Endodermal cell (in vitro differentiated cells): ENCODE results near the gene PSMA8. TPM values are rescaled to one million over a fixed set of nuclear protein-coding genes. Genes with fewer than 3 reads are reported as not detected.
"Not testable (repeated sequence)": the region's sequence is repeated elsewhere in the genome, so short reads cannot be mapped to it uniquely, and the experiment has no call there.

Experiments
- DNase-seq: peaks from one replicate; pipeline ENCODE4 v3.0.0-alpha.2; 2017
- H3K27ac ChIP-seq: 2 replicates; pipeline ENCODE4 v1.5.1; 2013; ENCODE audit warnings: mild to moderate bottlenecking, low read depth, low read length, moderate library complexity
- H3K27me3 ChIP-seq: 2 replicates; pipeline ENCODE4 v1.6.1; 2013; ENCODE audit warnings: mild to moderate bottlenecking, low read length, moderate library complexity; ENCODE audit not compliant: insufficient read depth, control insufficient read depth, poor library complexity, severe bottlenecking
- H3K36me3 ChIP-seq: 2 replicates; pipeline ENCODE4 v1.7.0; 2013; ENCODE audit warnings: mild to moderate bottlenecking, low read length, moderate library complexity; ENCODE audit not compliant: control insufficient read depth, insufficient read depth
- H3K4me1 ChIP-seq: one replicate; pipeline ENCODE4 v1.7.0; 2013; ENCODE audit warnings: low read length; ENCODE audit not compliant: control insufficient read depth, insufficient read depth
- H3K4me3 ChIP-seq: 2 replicates; pipeline ENCODE4 v1.5.1; 2013; ENCODE audit warnings: mild to moderate bottlenecking, low read length, moderate library complexity
- H3K9ac ChIP-seq: 2 replicates; pipeline ENCODE4 v1.6.1; 2013; ENCODE audit warnings: mild to moderate bottlenecking, low read length, moderate library complexity; ENCODE audit not compliant: poor library complexity, severe bottlenecking; ENCODE audit errors: extremely low read depth
- H3K9me3 ChIP-seq: 2 replicates; pipeline ENCODE4 v1.6.1; 2013; ENCODE audit warnings: mild to moderate bottlenecking, low read length, moderate library complexity; ENCODE audit not compliant: control insufficient read depth
- H3K27ac Mint-ChIP-seq: 2 replicates; pipeline ENCODE4 v1.8.0; 2020; ENCODE audit warnings: mixed read lengths
- H3K27me3 Mint-ChIP-seq: 2 replicates; pipeline ENCODE4 v1.8.0; 2021; ENCODE audit warnings: mild to moderate bottlenecking, mixed read lengths; ENCODE audit not compliant: insufficient read depth
- H3K36me3 Mint-ChIP-seq: 2 replicates; pipeline ENCODE4 v1.8.0; 2020; ENCODE audit warnings: low read depth, mixed read lengths
- H3K4me1 Mint-ChIP-seq: 2 replicates; pipeline ENCODE4 v1.8.0; 2020; ENCODE audit warnings: mixed read lengths
- H3K4me3 Mint-ChIP-seq: 2 replicates; pipeline ENCODE4 v1.8.0; 2020; ENCODE audit warnings: mild to moderate bottlenecking, moderate library complexity, mixed read lengths
- H3K9me3 Mint-ChIP-seq: 2 replicates; pipeline ENCODE4 v1.8.0; 2020; ENCODE audit warnings: mild to moderate bottlenecking, mixed read lengths
- WGBS, 2 experiments: methylation state at CpG; one replicate each; pipeline versions ENCODE4 v1.1.5 to v1.1.7; 2013; ENCODE audit warnings: missing lambda C conversion rate in 2 of 2, mixed read lengths in 1 of 2; ENCODE audit not compliant: insufficient coverage in 1 of 2, insufficient read length in 1 of 2; 5-methylcytosine and 5-hydroxymethylcytosine counted together
- total RNA-seq, 2 donors: library from RNA; stranded (reverse); fragmentation: NEBNext Ultra II Directional in 1 of 2; extraction: Animal tissue kit (Norgen Biotek cat#: 25700) in 1 of 2; gene quantifications; 2 replicates in 1 of 2; 3 replicates in 1 of 2; pipeline ENCODE4 v1.2.1, GENCODE V29; 2021
- TF ChIP-seq, protein P1 (sequence below): fragments of 200-600 bp; sonication (generic); conservative IDR thresholded peaks from 2 replicates; pipeline ENCODE4 v1.5.0; 2021; ENCODE audit warnings: antibody characterized with exemption, mild to moderate bottlenecking

PSMA8 gene
- total RNA-seq, 2 donors from 2014 or later: not detected

GRCh38 chr18:26159353-26159752 lies 25.7 kb downstream of the PSMA8 start:
- H3K27ac Mint-ChIP-seq: no peak overlapping the region
- H3K4me1 Mint-ChIP-seq: peaks cover 1% of the 10 kb centered on the region
- no peaks in the 10 kb centered on the region for H3K36me3 Mint-ChIP-seq
- no peaks in the 10 kb centered on the region for H3K27me3 ChIP-seq
- H3K4me3 ChIP-seq: no peak overlapping the region
- H3K9me3 ChIP-seq: no peaks in the 10 kb centered on the region
- H3K36me3 ChIP-seq: no peaks in the 10 kb centered on the region
- H3K9me3 Mint-ChIP-seq: no peaks in the 10 kb centered on the region
- H3K9ac ChIP-seq: no peak overlapping the region
- no peaks in the 10 kb centered on the region for H3K4me1 ChIP-seq
- no peaks in the 10 kb centered on the region for H3K27me3 Mint-ChIP-seq
- no peak for DNase-seq
- H3K4me3 Mint-ChIP-seq: no peak overlapping the region
- 88 to 100% methylated on average over 2 to 3 of the region's 3 CpGs for WGBS, 2 experiments
- TF ChIP-seq, protein P1, sequence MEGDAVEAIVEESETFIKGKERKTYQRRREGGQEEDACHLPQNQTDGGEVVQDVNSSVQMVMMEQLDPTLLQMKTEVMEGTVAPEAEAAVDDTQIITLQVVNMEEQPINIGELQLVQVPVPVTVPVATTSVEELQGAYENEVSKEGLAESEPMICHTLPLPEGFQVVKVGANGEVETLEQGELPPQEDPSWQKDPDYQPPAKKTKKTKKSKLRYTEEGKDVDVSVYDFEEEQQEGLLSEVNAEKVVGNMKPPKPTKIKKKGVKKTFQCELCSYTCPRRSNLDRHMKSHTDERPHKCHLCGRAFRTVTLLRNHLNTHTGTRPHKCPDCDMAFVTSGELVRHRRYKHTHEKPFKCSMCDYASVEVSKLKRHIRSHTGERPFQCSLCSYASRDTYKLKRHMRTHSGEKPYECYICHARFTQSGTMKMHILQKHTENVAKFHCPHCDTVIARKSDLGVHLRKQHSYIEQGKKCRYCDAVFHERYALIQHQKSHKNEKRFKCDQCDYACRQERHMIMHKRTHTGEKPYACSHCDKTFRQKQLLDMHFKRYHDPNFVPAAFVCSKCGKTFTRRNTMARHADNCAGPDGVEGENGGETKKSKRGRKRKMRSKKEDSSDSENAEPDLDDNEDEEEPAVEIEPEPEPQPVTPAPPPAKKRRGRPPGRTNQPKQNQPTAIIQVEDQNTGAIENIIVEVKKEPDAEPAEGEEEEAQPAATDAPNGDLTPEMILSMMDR: peak; percentile 48
- H3K27ac ChIP-seq: no peak overlapping the region

DNA sequence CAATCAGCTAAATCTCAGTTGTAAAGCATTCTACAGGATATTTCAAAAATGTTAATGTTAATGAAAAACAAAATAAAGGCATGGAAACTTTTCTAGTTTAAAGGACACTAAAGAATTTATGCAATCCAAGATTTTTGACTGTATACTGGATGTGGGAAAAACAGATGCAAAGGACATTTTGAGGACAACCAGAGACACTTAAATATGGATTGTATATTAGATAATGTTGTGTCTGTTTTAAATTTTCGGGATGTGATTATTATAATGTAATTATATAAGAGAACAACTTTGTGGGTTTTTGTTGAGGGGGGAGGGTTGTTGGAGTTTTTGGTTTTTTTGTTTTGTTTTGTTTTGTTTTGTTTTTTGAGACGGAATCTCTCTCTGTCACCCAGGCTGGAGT lies 30.9 kb downstream of the PSMA8 start:
- Mint-ChIP-seq H3K36me3 (no peaks in the 10 kb centered on the region), H3K4me1 (no peaks in the 10 kb centered on the region), H3K4me3 (no peak overlapping the region), H3K27ac (no peak overlapping the region), H3K9me3 (no peaks in the 10 kb centered on the region), H3K27me3 (no peaks in the 10 kb centered on the region)
- DNase-seq: no peak
- H3K4me1 ChIP-seq: no peaks in the 10 kb centered on the region
- no peak overlapping the region for H3K27ac ChIP-seq
- no peaks in the 10 kb centered on the region for H3K9me3 ChIP-seq
- no peak overlapping the region for H3K9ac ChIP-seq
- TF ChIP-seq, protein P1: no peak
- H3K27me3 ChIP-seq: no peaks in the 10 kb centered on the region
- no peaks in the 10 kb centered on the region for H3K36me3 ChIP-seq
- no peak overlapping the region for H3K4me3 ChIP-seq
- WGBS, 2 experiments: 100% methylated on average over 1 to 2 of the region's 2 CpGs

GRCh38 chr18:26167592-26167991 lies 33.9 kb downstream of the PSMA8 start:
- H3K9me3 Mint-ChIP-seq, H3K27ac ChIP-seq, H3K27me3 Mint-ChIP-seq, DNase-seq, H3K4me3 Mint-ChIP-seq, H3K27ac Mint-ChIP-seq, H3K36me3 Mint-ChIP-seq, H3K4me3 ChIP-seq, H3K36me3 ChIP-seq, H3K4me1 ChIP-seq, H3K4me1 Mint-ChIP-seq, H3K9ac ChIP-seq, H3K27me3 ChIP-seq: not testable (repeated sequence)
- peaks cover 13% of the 10 kb centered on the region for H3K9me3 ChIP-seq
- 100% methylated on average over 1 of the region's 1 CpG; no CpG with 5 or more reads in 1 of the 2 experiments for WGBS, 2 experiments

- Histone ChIP-seq H3K4me3 (no peak overlapping the region), H3K27ac (no peak overlapping the region), H3K36me3 (no peaks in the 10 kb centered on the region), H3K9me3 (peaks cover 13% of the 10 kb centered on the region), H3K4me1 (no peaks in the 10 kb centered on the region), H3K27me3 (no peaks in the 10 kb centered on the region), H3K9ac (no peak overlapping the region)
- TF ChIP-seq, protein P1: no peak
- H3K27ac Mint-ChIP-seq: no peak overlapping the region
- no peaks in the 10 kb centered on the region for H3K36me3 Mint-ChIP-seq
- no peaks in the 10 kb centered on the region for H3K4me1 Mint-ChIP-seq
- peaks cover 2% of the 10 kb centered on the region for H3K27me3 Mint-ChIP-seq
- H3K4me3 Mint-ChIP-seq: no peak overlapping the region
- H3K9me3 Mint-ChIP-seq: peaks cover 8% of the 10 kb centered on the region
- WGBS, 2 experiments: 81% methylated on average over 1 of the region's 2 CpGs; no CpG with 5 or more reads in 1 of the 2 experiments
- no peak for DNase-seq
Measured at GRCh38 chr18:26175481-26175880, 41.8 kb downstream of the PSMA8 start.
